ENCODE results near the gene RIMS4. TPM values are rescaled to one million over a fixed set of nuclear protein-coding genes. Genes with fewer than 3 reads are reported as not detected.

Gene RIMS4
- polyA plus RNA-seq, 2 donors: 0.04 to 0.05 TPM

GRCh38 chr20:44843876-44844275 lies 33.5 kb upstream of the RIMS4 start:
- Histone ChIP-seq H3K4me3 (ENCODE audit: low read depth in 1 of 2, low read length in 2 of 2) (no peak overlapping the region), H3K36me3 (ENCODE audit: control insufficient read depth in 2 of 2, insufficient read depth in 2 of 2, low read length in 1 of 2) (no peaks in the 10 kb centered on the region), H3K27ac (ENCODE audit: low read depth in 2 of 2, low read length in 1 of 2) (no peak overlapping the region), H3K27me3 (ENCODE audit: control insufficient read depth in 1 of 2, insufficient read depth in 2 of 2, low read length in 2 of 2) (no peaks in the 10 kb centered on the region), H3K9me3 (ENCODE audit: control insufficient read depth in 2 of 2, insufficient read depth in 1 of 2, low read depth in 1 of 2, low read length in 1 of 2) (no peaks in the 10 kb centered on the region), H3K4me1 (ENCODE audit: control insufficient read depth in 2 of 2, insufficient read depth in 2 of 2, low read length in 1 of 2) (no peaks in the 10 kb centered on the region)
- 66 to 69% methylated on average over 5 of the region's 5 CpGs for WGBS, 2 donors

- Histone ChIP-seq H3K4me3 (ENCODE audit: low read depth in 1 of 2, low read length in 2 of 2) (no peak overlapping the region), H3K4me1 (ENCODE audit: control insufficient read depth in 2 of 2, insufficient read depth in 2 of 2, low read length in 1 of 2) (no peaks in the 10 kb centered on the region), H3K27me3 (ENCODE audit: control insufficient read depth in 1 of 2, insufficient read depth in 2 of 2, low read length in 2 of 2) (no peaks in the 10 kb centered on the region), H3K27ac (ENCODE audit: low read depth in 2 of 2, low read length in 1 of 2) (no peak overlapping the region), H3K36me3 (ENCODE audit: control insufficient read depth in 2 of 2, insufficient read depth in 2 of 2, low read length in 1 of 2) (no peaks in the 10 kb centered on the region), H3K9me3 (ENCODE audit: control insufficient read depth in 2 of 2, insufficient read depth in 1 of 2, low read depth in 1 of 2, low read length in 1 of 2) (no peaks in the 10 kb centered on the region)
- WGBS, 2 donors: 68 to 77% methylated on average over 6 of the region's 6 CpGs
Measured at GRCh38 chr20:44841955-44842354, 31.6 kb upstream of the RIMS4 start.

GRCh38 chr20:44840826-44841225 lies 30.5 kb upstream of the RIMS4 start:
- no peaks in the 10 kb centered on the region for H3K27me3 ChIP-seq (ENCODE audit: control insufficient read depth in 1 of 2, insufficient read depth in 2 of 2, low read length in 2 of 2)
- no peaks in the 10 kb centered on the region for H3K9me3 ChIP-seq (ENCODE audit: control insufficient read depth in 2 of 2, insufficient read depth in 1 of 2, low read depth in 1 of 2, low read length in 1 of 2)
- H3K4me1 ChIP-seq (ENCODE audit: control insufficient read depth in 2 of 2, insufficient read depth in 2 of 2, low read length in 1 of 2): no peaks in the 10 kb centered on the region
- H3K36me3 ChIP-seq (ENCODE audit: control insufficient read depth in 2 of 2, insufficient read depth in 2 of 2, low read length in 1 of 2): no peaks in the 10 kb centered on the region
- H3K27ac ChIP-seq (ENCODE audit: low read depth in 2 of 2, low read length in 1 of 2): no peak overlapping the region
- H3K4me3 ChIP-seq (ENCODE audit: low read depth in 1 of 2, low read length in 2 of 2): no peak overlapping the region
- WGBS, 2 donors: 82 to 94% methylated on average over 5 of the region's 5 CpGs

GRCh38 chr20:44839481-44839880 lies 29.1 kb upstream of the RIMS4 start:
- WGBS, 2 donors: 80 to 82% methylated on average over 5 of the region's 5 CpGs

DNA sequence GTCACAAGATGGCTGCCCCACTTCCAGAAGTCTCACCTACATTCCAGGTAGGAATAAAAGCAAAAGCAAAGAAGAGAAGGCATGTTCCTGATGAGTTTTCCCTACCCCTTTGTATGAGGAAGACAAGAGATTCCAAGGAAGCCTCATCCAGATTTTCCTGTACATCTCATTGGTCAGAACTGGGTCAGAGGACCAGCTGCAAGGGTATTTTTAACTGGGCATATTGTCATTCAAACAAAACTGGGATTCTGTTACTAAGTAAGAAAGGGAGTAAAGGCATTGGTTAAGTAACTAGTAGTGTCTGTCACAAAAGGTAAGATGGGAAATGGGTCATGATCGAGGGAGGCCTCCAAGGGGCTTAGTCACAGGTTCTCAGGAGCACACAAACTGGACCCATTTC lies 28.2 kb upstream of the RIMS4 start:
- Histone ChIP-seq H3K36me3 (ENCODE audit: control insufficient read depth in 2 of 2, insufficient read depth in 2 of 2, low read length in 1 of 2) (no peaks in the 10 kb centered on the region), H3K27me3 (ENCODE audit: control insufficient read depth in 1 of 2, insufficient read depth in 2 of 2, low read length in 2 of 2) (no peaks in the 10 kb centered on the region), H3K4me3 (ENCODE audit: low read depth in 1 of 2, low read length in 2 of 2) (no peak overlapping the region), H3K27ac (ENCODE audit: low read depth in 2 of 2, low read length in 1 of 2) (no peak overlapping the region), H3K4me1 (ENCODE audit: control insufficient read depth in 2 of 2, insufficient read depth in 2 of 2, low read length in 1 of 2) (no peaks in the 10 kb centered on the region), H3K9me3 (ENCODE audit: control insufficient read depth in 2 of 2, insufficient read depth in 1 of 2, low read depth in 1 of 2, low read length in 1 of 2) (no peaks in the 10 kb centered on the region)
- 87 to 100% methylated on average over 1 of the region's 1 CpG for WGBS, 2 donors

More at GRCh38 chr20:44839481-44839880, 29.1 kb upstream of the RIMS4 start:
- Histone ChIP-seq H3K27ac (ENCODE audit: low read depth in 2 of 2, low read length in 1 of 2) (no peak overlapping the region), H3K9me3 (ENCODE audit: control insufficient read depth in 2 of 2, insufficient read depth in 1 of 2, low read depth in 1 of 2, low read length in 1 of 2) (no peaks in the 10 kb centered on the region), H3K4me1 (ENCODE audit: control insufficient read depth in 2 of 2, insufficient read depth in 2 of 2, low read length in 1 of 2) (no peaks in the 10 kb centered on the region), H3K4me3 (ENCODE audit: low read depth in 1 of 2, low read length in 2 of 2) (no peak overlapping the region), H3K27me3 (ENCODE audit: control insufficient read depth in 1 of 2, insufficient read depth in 2 of 2, low read length in 2 of 2) (no peaks in the 10 kb centered on the region), H3K36me3 (ENCODE audit: control insufficient read depth in 2 of 2, insufficient read depth in 2 of 2, low read length in 1 of 2) (no peaks in the 10 kb centered on the region)

DNA sequence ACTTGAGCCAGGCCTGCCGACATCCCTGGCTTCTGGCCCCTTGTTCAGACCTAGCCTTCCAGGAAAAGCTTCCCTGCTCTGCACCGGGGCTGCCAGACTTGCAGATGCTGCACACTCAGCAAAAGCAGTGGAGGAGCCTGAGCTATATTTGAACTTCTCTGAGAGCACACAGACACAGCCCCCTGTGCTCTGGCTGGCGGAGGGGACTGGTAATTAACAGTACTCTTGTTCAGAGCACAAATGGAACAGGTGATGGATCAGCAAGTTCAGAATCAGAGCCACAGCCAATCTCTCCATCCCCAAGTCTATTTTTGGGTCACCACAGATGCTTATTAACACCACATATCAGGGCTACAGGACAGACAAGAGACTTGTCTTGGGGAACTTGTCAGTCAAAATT lies 27.6 kb upstream of the RIMS4 start:
- 46 to 55% methylated on average over 3 of the region's 3 CpGs for WGBS, 2 donors
- Histone ChIP-seq H3K9me3 (ENCODE audit: control insufficient read depth in 2 of 2, insufficient read depth in 1 of 2, low read depth in 1 of 2, low read length in 1 of 2) (no peaks in the 10 kb centered on the region), H3K4me3 (ENCODE audit: low read depth in 1 of 2, low read length in 2 of 2) (no peak overlapping the region), H3K27me3 (ENCODE audit: control insufficient read depth in 1 of 2, insufficient read depth in 2 of 2, low read length in 2 of 2) (no peaks in the 10 kb centered on the region), H3K27ac (ENCODE audit: low read depth in 2 of 2, low read length in 1 of 2) (no peak overlapping the region), H3K36me3 (ENCODE audit: control insufficient read depth in 2 of 2, insufficient read depth in 2 of 2, low read length in 1 of 2) (no peaks in the 10 kb centered on the region), H3K4me1 (ENCODE audit: control insufficient read depth in 2 of 2, insufficient read depth in 2 of 2, low read length in 1 of 2) (no peaks in the 10 kb centered on the region)

GRCh38 chr20:44836601-44837120 lies 26.3 kb upstream of the RIMS4 start:
- Histone ChIP-seq H3K4me1 (ENCODE audit: control insufficient read depth in 2 of 2, insufficient read depth in 2 of 2, low read length in 1 of 2) (no peaks in the 10 kb centered on the region), H3K4me3 (ENCODE audit: low read depth in 1 of 2, low read length in 2 of 2) (no peak overlapping the region), H3K27ac (ENCODE audit: low read depth in 2 of 2, low read length in 1 of 2) (no peak overlapping the region), H3K9me3 (ENCODE audit: control insufficient read depth in 2 of 2, insufficient read depth in 1 of 2, low read depth in 1 of 2, low read length in 1 of 2) (no peaks in the 10 kb centered on the region), H3K27me3 (ENCODE audit: control insufficient read depth in 1 of 2, insufficient read depth in 2 of 2, low read length in 2 of 2) (no peaks in the 10 kb centered on the region), H3K36me3 (ENCODE audit: control insufficient read depth in 2 of 2, insufficient read depth in 2 of 2, low read length in 1 of 2) (no peaks in the 10 kb centered on the region)
- WGBS, 2 donors: 77 to 80% methylated on average over 12 of the region's 12 CpGs

GRCh38 chr20:44835661-44836221 lies 25.4 kb upstream of the RIMS4 start:
- H3K27ac ChIP-seq (ENCODE audit: low read depth in 2 of 2, low read length in 1 of 2): no peak overlapping the region
- H3K4me3 ChIP-seq (ENCODE audit: low read depth in 1 of 2, low read length in 2 of 2): no peak overlapping the region
- 64% methylated on average over 7 of the region's 7 CpGs for WGBS, 2 donors
- no peaks in the 10 kb centered on the region for H3K4me1 ChIP-seq (ENCODE audit: control insufficient read depth in 2 of 2, insufficient read depth in 2 of 2, low read length in 1 of 2)
- H3K9me3 ChIP-seq (ENCODE audit: control insufficient read depth in 2 of 2, insufficient read depth in 1 of 2, low read depth in 1 of 2, low read length in 1 of 2): no peaks in the 10 kb centered on the region
- H3K36me3 ChIP-seq (ENCODE audit: control insufficient read depth in 2 of 2, insufficient read depth in 2 of 2, low read length in 1 of 2): no peaks in the 10 kb centered on the region
- no peaks in the 10 kb centered on the region for H3K27me3 ChIP-seq (ENCODE audit: control insufficient read depth in 1 of 2, insufficient read depth in 2 of 2, low read length in 2 of 2)

GRCh38 chr20:44835116-44835515 lies 24.8 kb upstream of the RIMS4 start:
- Histone ChIP-seq H3K27me3 (ENCODE audit: control insufficient read depth in 1 of 2, insufficient read depth in 2 of 2, low read length in 2 of 2) (no peaks in the 10 kb centered on the region), H3K9me3 (ENCODE audit: control insufficient read depth in 2 of 2, insufficient read depth in 1 of 2, low read depth in 1 of 2, low read length in 1 of 2) (no peaks in the 10 kb centered on the region), H3K36me3 (ENCODE audit: control insufficient read depth in 2 of 2, insufficient read depth in 2 of 2, low read length in 1 of 2) (no peaks in the 10 kb centered on the region), H3K4me3 (ENCODE audit: low read depth in 1 of 2, low read length in 2 of 2) (no peak overlapping the region), H3K27ac (ENCODE audit: low read depth in 2 of 2, low read length in 1 of 2) (no peak overlapping the region), H3K4me1 (ENCODE audit: control insufficient read depth in 2 of 2, insufficient read depth in 2 of 2, low read length in 1 of 2) (no peaks in the 10 kb centered on the region)
- WGBS, 2 donors: 22 to 27% methylated on average over 1 of the region's 1 CpG

DNA sequence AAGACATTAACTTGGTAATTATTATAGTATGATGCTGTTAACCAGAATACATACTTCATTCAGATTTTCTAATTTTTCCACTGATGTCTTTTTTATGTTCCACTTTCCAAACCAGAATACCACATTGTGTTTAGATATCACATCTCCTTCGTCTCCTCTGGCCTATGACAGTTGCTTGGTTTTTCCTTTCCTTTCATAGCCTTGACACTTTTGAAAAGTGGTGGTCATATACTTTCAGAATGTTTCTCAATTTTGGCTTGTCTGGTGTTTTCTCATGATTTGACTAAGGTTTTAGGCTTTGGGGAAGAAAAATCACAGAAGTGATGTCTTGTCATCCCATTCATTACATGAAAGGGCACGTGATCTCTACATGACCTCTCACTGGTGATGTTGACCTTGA lies 24.3 kb upstream of the RIMS4 start:
- no peak overlapping the region for H3K4me3 ChIP-seq (ENCODE audit: low read depth in 1 of 2, low read length in 2 of 2)
- H3K4me1 ChIP-seq (ENCODE audit: control insufficient read depth in 2 of 2, insufficient read depth in 2 of 2, low read length in 1 of 2): no peaks in the 10 kb centered on the region
- WGBS, 2 donors: 55 to 62% methylated on average over 2 of the region's 2 CpGs
- H3K36me3 ChIP-seq (ENCODE audit: control insufficient read depth in 2 of 2, insufficient read depth in 2 of 2, low read length in 1 of 2): no peaks in the 10 kb centered on the region
- H3K27ac ChIP-seq (ENCODE audit: low read depth in 2 of 2, low read length in 1 of 2): no peak overlapping the region
- no peaks in the 10 kb centered on the region for H3K27me3 ChIP-seq (ENCODE audit: control insufficient read depth in 1 of 2, insufficient read depth in 2 of 2, low read length in 2 of 2)
- peaks cover 0 to 2% of the 10 kb centered on the region in 2 donors for H3K9me3 ChIP-seq (ENCODE audit: control insufficient read depth in 2 of 2, insufficient read depth in 1 of 2, low read depth in 1 of 2, low read length in 1 of 2)

Data from esophagus (tissue), 2 donors.